Measurements from ENCODE around the gene WASHC2A. TPM values are rescaled to one million over a fixed set of nuclear protein-coding genes. Genes with fewer than 3 reads are reported as not detected.
"Not testable (repeated sequence)": the region's sequence is repeated elsewhere in the genome, so short reads cannot be mapped to it uniquely, and the experiment has no call there.

WASHC2A gene
- total RNA-seq, 1 donor from 2014 or later = 53.6 TPM

DNA sequence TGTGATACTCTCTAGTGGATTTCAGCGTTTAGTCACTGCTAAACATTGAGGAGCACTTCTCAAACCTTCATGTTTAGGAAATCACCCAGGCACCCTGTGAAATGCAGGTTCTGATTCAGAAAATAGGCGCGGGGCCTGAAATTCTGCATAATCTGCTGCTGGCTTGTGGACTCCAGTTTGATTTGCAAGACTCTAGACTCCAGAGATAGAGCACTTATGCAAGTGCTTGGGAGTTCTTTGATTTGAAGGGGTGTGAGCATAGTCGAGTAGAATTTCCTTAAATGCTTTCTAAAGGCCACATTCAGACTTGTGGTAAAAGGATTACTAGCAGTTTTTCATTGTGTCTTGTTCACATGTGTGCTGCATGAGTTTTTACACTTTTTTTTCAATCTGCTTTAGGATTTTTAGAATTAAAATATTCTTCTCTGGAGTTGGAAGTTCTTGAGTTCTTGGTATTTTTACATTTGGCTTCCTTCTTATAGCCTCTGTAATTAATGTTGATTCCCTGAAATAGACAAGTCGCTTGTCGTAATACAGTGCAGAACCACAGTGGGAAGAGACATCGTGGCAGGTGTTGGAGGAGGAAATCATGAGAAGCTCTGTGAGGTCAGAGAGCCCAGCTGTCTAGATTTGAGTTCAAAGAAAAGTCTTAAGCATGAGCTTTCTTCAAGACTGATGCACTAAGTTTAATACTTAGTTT lies 41.4 kb downstream of the WASHC2A start:
- ATAC-seq; H3K36me3 ChIP-seq; H3K4me1 ChIP-seq; H3K27ac ChIP-seq; H3K9me3 ChIP-seq; intact Hi-C loops (cut with DNase I); H3K4me3 ChIP-seq; DNase-seq; H3K27me3 ChIP-seq: not testable (repeated sequence)

DNA sequence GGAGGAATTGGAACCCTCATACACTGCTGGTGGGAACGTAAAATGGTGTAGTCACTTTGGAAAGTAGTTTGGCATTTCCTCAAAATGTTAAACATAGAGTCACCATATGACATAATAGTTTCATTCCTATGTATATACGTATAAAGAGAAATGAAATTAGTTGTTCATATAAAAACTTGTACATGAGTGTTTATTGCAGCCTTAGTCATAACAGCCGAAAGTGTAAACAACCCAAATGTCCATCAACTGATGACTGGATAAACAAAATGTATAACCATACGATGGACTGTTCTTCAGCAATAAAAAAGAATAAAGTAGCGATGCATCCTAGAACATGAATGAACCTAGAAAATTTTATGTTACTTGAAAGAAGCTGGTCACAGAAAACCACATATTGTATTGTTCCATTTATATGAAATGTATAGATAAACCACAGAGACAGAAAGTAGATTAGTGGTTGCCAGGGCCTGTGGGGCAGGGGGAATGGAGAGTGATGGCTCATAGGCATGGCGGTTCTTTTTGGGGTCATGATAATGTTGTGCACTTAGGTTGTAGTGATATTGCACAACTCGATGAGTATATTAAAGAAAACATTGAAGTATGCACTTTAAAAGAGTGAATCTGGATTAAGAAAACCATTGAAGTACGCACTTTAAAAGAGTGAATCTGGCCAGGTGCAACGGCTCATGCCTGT lies 44.8 kb downstream of the WASHC2A start:
- H3K36me3 ChIP-seq = not testable (repeated sequence)

DNA sequence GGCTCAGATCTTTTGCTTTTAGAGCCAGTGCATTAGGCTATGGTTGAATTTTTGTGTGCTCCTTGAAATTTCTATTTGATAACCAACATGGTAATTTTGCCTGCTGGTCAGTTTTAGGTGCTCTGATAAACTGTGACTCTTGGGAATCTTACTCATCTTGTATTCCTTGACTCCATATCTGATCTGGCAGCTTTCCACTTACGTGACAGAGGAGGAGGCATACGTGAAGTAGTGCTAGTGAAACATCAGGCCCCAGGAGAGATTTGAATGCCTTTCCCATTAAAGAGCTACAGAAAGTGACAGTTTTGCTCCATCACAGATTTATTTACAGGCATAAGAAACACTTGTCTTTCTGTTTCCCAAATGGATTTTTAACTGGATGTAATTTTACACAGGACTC lies 59.0 kb downstream of the WASHC2A start:
- DNase-seq; intact Hi-C loops (cut with DNase I); H3K4me1 ChIP-seq; H3K27me3 ChIP-seq; H3K4me3 ChIP-seq; H3K27ac ChIP-seq; H3K9me3 ChIP-seq; ATAC-seq: not testable (repeated sequence)
- peaks cover 17% of the 10 kb centered on the region for H3K36me3 ChIP-seq

More for the DNA sequence above, 44.8 kb downstream of the WASHC2A start:
- H3K27ac ChIP-seq; DNase-seq; H3K4me3 ChIP-seq; H3K27me3 ChIP-seq; H3K9me3 ChIP-seq; ATAC-seq; H3K4me1 ChIP-seq; intact Hi-C loops (cut with DNase I): not testable (repeated sequence)

DNA sequence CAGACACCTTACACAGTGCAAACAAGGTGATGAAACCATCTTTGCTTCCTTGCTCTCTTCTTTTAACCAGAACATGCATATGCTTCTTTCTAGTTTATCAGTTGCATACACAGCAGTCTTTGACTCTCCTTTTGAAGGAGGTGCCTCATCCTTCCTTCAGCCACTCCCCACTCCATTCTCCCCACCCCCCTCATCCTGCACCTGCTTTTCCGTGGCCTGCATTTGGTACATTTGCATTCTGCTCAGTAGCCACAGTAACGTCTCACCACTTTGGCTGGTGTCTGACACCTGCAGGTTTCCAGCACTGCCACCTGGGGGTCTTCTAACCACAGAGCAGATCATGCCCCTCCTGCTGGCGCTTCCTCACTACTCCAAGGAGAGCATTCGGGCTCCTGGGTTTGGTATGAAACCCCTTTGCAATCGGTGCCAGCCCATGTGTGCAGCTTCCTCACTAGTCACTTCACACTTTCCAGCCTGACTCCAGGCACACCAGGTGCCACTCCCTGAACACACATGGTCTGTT lies 60.1 kb downstream of the WASHC2A start:
- ATAC-seq; H3K9me3 ChIP-seq; H3K4me1 ChIP-seq; intact Hi-C loops (cut with DNase I); H3K4me3 ChIP-seq; H3K27ac ChIP-seq; H3K27me3 ChIP-seq; DNase-seq: not testable (repeated sequence)
- H3K36me3 ChIP-seq = peaks cover 26% of the 10 kb centered on the region

DNA sequence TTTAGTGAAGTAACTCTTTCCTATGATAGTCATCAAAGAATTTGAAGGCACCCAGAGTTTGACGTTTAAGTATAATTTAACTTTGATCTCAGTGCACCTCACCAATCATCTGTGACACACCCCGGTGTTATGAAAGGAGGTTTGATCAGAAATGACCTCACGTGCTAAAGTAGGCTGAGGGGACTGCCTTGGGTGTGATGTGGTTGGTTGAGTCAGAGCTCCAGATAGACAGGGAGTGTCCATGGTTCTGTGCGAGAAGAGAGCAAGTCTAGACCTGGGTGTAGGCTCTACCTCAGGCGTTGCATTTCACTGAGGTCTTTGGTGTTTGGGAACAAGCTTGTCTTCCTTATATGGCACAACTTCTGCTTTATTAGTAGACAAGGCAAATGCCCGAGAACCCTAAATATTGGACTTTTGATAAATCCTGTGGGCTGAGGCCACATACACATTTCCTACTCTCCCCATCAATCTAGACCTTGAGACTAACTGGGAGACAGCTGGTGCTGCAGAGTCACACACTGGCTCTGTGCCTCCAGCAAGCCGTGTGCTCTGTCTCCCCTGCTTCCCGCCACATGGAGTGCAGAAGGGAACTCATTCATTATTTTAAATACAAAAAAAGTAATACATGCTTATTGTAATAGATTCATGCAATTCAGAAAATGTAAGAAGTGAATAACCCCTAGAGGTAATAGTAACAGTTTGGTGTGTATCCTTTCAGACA lies 63.7 kb downstream of the WASHC2A start:
- H3K9me3 ChIP-seq; DNase-seq; H3K4me1 ChIP-seq; H3K27me3 ChIP-seq; ATAC-seq; H3K4me3 ChIP-seq; H3K27ac ChIP-seq; intact Hi-C loops (cut with DNase I): not testable (repeated sequence)
- H3K36me3 ChIP-seq = peaks cover 22% of the 10 kb centered on the region

DNA sequence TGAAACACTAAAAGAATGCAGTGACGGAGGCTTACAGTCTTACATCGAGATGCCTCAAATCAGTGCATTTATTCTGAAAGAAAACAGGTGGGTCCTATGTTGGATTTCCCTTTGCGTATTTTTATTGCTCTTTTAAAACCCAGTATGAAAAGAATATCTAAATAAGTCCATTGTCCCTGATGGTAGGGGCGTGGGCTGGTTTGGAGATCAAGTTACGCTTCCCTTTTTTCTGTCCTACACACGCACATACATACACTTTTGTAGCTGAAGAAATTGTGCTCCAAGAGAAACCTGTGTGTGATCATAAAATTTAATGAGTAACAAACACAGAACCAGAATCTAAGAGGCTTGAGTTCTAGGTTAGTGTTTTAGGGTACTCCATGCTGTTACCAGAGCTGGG lies 64.6 kb downstream of the WASHC2A start:
- not testable (repeated sequence) for ATAC-seq, H3K4me3 ChIP-seq

DNA sequence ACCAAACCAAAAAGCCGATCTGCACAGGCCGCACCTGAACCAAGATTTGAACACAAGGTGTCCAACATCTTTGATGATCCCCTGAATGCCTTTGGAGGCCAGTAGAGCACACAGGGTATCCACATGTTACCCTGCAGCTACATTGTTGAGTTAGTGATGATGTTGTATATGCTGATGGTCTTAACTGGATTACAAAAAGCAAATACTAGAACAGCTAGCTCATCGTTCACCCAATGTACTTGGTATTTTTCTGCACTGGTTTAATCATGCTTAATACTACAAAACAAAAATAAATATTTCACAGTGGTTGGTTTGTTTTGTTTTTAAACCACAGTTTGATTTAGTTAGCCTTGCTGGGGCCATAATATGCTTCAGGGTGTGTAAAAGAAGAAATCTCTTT lies 65.1 kb downstream of the WASHC2A start:
- H3K9me3 ChIP-seq; ATAC-seq; H3K27me3 ChIP-seq; intact Hi-C loops (cut with DNase I); H3K27ac ChIP-seq; H3K4me1 ChIP-seq; DNase-seq; H3K4me3 ChIP-seq: not testable (repeated sequence)
- peaks cover 22% of the 10 kb centered on the region for H3K36me3 ChIP-seq

More for the DNA sequence above, 64.6 kb downstream of the WASHC2A start:
- H3K4me1 ChIP-seq; H3K27me3 ChIP-seq; H3K9me3 ChIP-seq; H3K27ac ChIP-seq; DNase-seq; intact Hi-C loops (cut with DNase I): not testable (repeated sequence)
- peaks cover 22% of the 10 kb centered on the region for H3K36me3 ChIP-seq

DNA sequence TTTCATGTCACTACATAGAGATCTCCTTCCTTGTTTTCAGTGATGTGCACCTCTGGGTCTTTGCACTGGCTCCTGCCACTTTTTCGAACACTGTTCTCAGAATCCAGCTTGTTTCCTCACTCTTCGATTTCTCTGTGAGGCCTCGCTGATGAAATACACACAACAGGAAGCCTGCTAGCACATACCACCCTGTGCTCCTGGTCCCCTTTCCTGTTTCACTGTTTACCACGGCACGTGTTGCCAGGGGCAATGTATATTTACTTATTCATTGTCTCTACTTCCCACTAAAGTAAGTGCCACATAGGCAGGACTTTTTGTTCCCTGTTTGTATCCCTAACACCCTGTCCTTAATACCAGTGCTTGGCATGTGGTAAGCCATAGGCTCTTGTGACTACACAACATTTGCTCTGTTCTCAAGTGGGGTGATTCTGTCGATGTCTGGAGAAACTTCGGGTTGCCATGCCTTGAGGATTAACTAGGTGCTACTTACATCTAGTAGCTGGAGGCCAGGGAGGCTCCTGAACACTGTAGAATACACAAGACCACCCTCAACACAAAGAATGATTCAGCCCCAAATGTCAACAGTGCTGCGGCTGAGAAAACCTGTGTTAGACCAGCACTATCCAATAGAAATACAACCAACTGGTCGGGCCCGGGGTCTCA lies 75.9 kb downstream of the WASHC2A start:
- peak; percentile 62 for ATAC-seq
- not testable (repeated sequence) for H3K4me1 ChIP-seq, DNase-seq

DNA sequence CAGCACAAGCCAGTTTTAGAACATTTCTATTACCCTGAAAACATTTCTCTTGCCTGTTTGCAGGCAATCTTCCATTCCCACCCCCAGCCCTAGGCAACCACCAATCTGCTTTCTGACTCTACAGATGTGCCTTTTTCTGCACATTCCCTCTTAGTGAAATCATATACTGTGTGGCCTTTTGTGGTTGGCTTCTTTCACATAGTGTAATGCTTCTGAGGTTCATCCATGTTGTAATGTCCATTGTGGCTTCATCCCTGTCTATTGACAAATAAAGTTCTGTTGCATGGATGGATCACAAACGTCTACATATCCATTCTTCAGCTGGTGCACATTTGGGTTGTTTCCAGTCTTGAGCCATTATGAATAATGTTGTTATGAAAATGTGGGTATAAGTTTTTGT lies 77.8 kb downstream of the WASHC2A start:
- DNase-seq; H3K9me3 ChIP-seq; H3K36me3 ChIP-seq; H3K27me3 ChIP-seq; intact Hi-C loops (cut with DNase I); H3K4me1 ChIP-seq; ATAC-seq; H3K4me3 ChIP-seq; H3K27ac ChIP-seq: not testable (repeated sequence)

More for the DNA sequence above, 75.9 kb downstream of the WASHC2A start:
- H3K9me3 ChIP-seq; intact Hi-C loops (cut with DNase I); H3K27ac ChIP-seq; H3K27me3 ChIP-seq; H3K4me3 ChIP-seq; H3K36me3 ChIP-seq: not testable (repeated sequence)
